Measurements from ENCODE around the gene CRIM1.

DNA sequence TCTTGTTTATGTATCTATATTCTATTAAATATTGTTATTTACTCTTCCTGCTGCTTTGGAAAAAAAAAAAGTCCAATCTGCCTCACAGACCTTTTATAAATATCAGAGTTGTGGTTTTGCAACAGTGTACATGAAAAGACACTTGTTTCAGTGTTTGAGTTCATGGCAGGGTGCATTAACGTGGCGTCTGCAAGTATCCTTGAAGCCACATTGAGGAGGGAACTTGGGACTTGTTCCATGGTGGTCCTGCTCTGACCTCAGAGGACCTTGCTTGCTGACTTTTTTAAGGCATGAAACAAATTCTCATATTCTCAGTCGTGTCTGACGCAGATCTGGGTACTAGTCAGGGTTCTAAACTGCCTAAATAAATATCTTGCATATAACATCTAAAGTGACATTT is 55.1 kb downstream of the CRIM1 start:
- TF ChIP-seq EZH2 (IDR thresholded peaks at IDR 0.05; ENCODE audit: low read depth, unreplicated experiment) (no peak), ZNF114 (CRISPR knock-in tag; IDR thresholded peaks at IDR 0.05) (no peak), CTCF (conservative IDR thresholded peaks at IDR 0.05; ENCODE audit: low read depth in 2 of 2) (no peak), EZH2phosphoT487 (IDR thresholded peaks at IDR 0.05; ENCODE audit: unreplicated experiment) (no peak)
